Fibroblast of lung (primary cell): Measurements from ENCODE around the gene TTBK2. TPM values are rescaled to one million over a fixed set of nuclear protein-coding genes. Genes with fewer than 3 reads are reported as not detected.

Source experiments
- DNase-seq, 2 donors: peaks; one replicate each; pipeline versions ENCODE4 v3.0.0 to v3.0.0-alpha.2; 2010; ENCODE audit warnings: low read depth in 2 of 2
- H2AFZ ChIP-seq: 2 replicates; pipeline ENCODE4 v1.5.1; 2012; ENCODE audit warnings: low read length, control low read depth, inconsistent platforms
- H3K27ac ChIP-seq: 2 replicates; pipeline ENCODE4 v1.5.1; 2011; ENCODE audit warnings: low read length, control low read depth; ENCODE audit not compliant: insufficient read depth
- H3K27me3 ChIP-seq: 2 replicates; pipeline ENCODE4 v1.5.1; 2011; ENCODE audit warnings: mild to moderate bottlenecking, low read length; ENCODE audit not compliant: control insufficient read depth, insufficient read depth
- H3K36me3 ChIP-seq: 2 replicates; pipeline ENCODE4 v1.5.1; 2011; ENCODE audit warnings: low read length; ENCODE audit not compliant: control insufficient read depth, insufficient read depth
- H3K4me1 ChIP-seq: 2 replicates; pipeline ENCODE4 v1.5.1; 2011; ENCODE audit warnings: low read length; ENCODE audit not compliant: control insufficient read depth, insufficient read depth; ENCODE audit errors: extremely low read depth
- H3K4me2 ChIP-seq: 2 replicates; pipeline ENCODE4 v1.5.1; 2011; ENCODE audit warnings: low read length, control low read depth; ENCODE audit not compliant: insufficient read depth; ENCODE audit errors: extremely low read depth
- H3K4me3 ChIP-seq, 4 experiments: fragments of 200-600 bp in 1 of 4; sonication (generic) in 1 of 4; replicated peaks in 1 of 4; 2 replicates each; pipeline ENCODE4 v1.5.1; 2011 to 2016; ENCODE audit warnings: low read length in 4 of 4, low read depth in 3 of 4, mild to moderate bottlenecking in 3 of 4, control low read depth in 2 of 4, inconsistent platforms in 1 of 4, mixed read lengths in 1 of 4; ENCODE audit not compliant: insufficient read depth in 1 of 4; ENCODE audit errors: control extremely low read depth in 1 of 4
- H3K79me2 ChIP-seq: 2 replicates; pipeline ENCODE4 v1.5.1; 2012; ENCODE audit warnings: mild to moderate bottlenecking, low read length, inconsistent platforms; ENCODE audit not compliant: control insufficient read depth, insufficient read depth
- H3K9ac ChIP-seq: 2 replicates; pipeline ENCODE4 v1.5.1; 2011; ENCODE audit warnings: mild to moderate bottlenecking, low read length, control low read depth; ENCODE audit not compliant: insufficient read depth
- H3K9me3 ChIP-seq: 2 replicates; pipeline ENCODE4 v1.5.1; 2012; ENCODE audit warnings: low read depth, low read length; ENCODE audit not compliant: control insufficient read depth, insufficient read depth
- H4K20me1 ChIP-seq: 2 replicates; pipeline ENCODE4 v1.5.1; 2011; ENCODE audit warnings: low read length; ENCODE audit not compliant: control insufficient read depth, insufficient read depth; ENCODE audit errors: extremely low read depth
- CTCF ChIP-seq, 2 donors: IDR thresholded peaks in 1 of 2; conservative IDR thresholded peaks in 1 of 2; 1 replicate in 1 of 2; 2 replicates in 1 of 2; pipeline ENCODE4 v1.5.1; 2011 to 2012; ENCODE audit warnings: low read length in 2 of 2, control low read depth in 1 of 2, inconsistent platforms in 1 of 2, low read depth in 1 of 2, mild to moderate bottlenecking in 1 of 2
- EZH2 ChIP-seq: IDR thresholded peaks from 2 replicates; pipeline ENCODE4 v1.5.1; 2012; ENCODE audit warnings: low read length, control low read depth, mild to moderate bottlenecking; ENCODE audit errors: missing control alignments
- polyA plus RNA-seq, 2 donors: library from polyadenylated mRNA; depleted of rRNA in 1 of 2; stranded (reverse) in 1 of 2; unstranded in 1 of 2; fragments of >200 nt; gene quantifications; 2 replicates each; pipeline ENCODE4 v1.2.1, GENCODE V29; 2011 to 2012; ENCODE audit warnings: missing spikeins in 1 of 2
- total RNA-seq: library from RNA; depleted of rRNA; stranded (reverse); fragments of >200 nt; gene quantifications from 2 replicates; pipeline ENCODE4 v1.2.1, GENCODE V29; 2014

TTBK2 gene
- total and polyA plus RNA-seq, 2 donors (not counting 1 experiment from before 2014, with no cell fraction given), result 5.6 to 16.2 TPM

GRCh38 chr15:42826251-42826890 lies 94.2 kb downstream of the TTBK2 start:
- DNase-seq, result peak in 1 of 2 donors; percentile 9
- Histone ChIP-seq H3K27ac (no peak overlapping the region), H4K20me1 (no peaks in the 10 kb centered on the region), H3K36me3 (no peaks in the 10 kb centered on the region), H3K4me3 (no peak overlapping the region), H2AFZ (no peak overlapping the region), H3K27me3 (no peaks in the 10 kb centered on the region), H3K9me3 (no peaks in the 10 kb centered on the region), H3K4me2 (no peak overlapping the region), H3K9ac (no peak overlapping the region), H3K79me2 (no peaks in the 10 kb centered on the region), H3K4me1 (no peaks in the 10 kb centered on the region)
- TF ChIP-seq EZH2 (no peak), CTCF (conservative IDR thresholded peaks at IDR 0.05 in 1 of 2, IDR thresholded peaks at IDR 0.05 in 1 of 2; ENCODE audit: low read depth in 1 of 2, low read length in 2 of 2) (no peak)

- H3K4me1 ChIP-seq, result no peaks in the 10 kb centered on the region
- no peaks in the 10 kb centered on the region for H3K27me3 ChIP-seq
- H3K27ac ChIP-seq, result no peak overlapping the region
- H3K36me3 ChIP-seq, result no peaks in the 10 kb centered on the region
- no peaks in the 10 kb centered on the region for H3K9me3 ChIP-seq
- H3K4me3 ChIP-seq, result no peak overlapping the region
- no peak overlapping the region for H2AFZ ChIP-seq
- H3K4me2 ChIP-seq, result no peak overlapping the region
- no peak overlapping the region for H3K9ac ChIP-seq
- H4K20me1 ChIP-seq, result no peaks in the 10 kb centered on the region
- no peak for TF ChIP-seq CTCF (conservative IDR thresholded peaks at IDR 0.05 in 1 of 2, IDR thresholded peaks at IDR 0.05 in 1 of 2; ENCODE audit: low read depth in 1 of 2, low read length in 2 of 2)
- TF ChIP-seq EZH2, result no peak
- no peaks in the 10 kb centered on the region for H3K79me2 ChIP-seq
- no peak for DNase-seq
Observed at GRCh38 chr15:42825599-42825998, 95.0 kb downstream of the TTBK2 start.

GRCh38 chr15:42820811-42821210 lies 99.8 kb downstream of the TTBK2 start:
- H3K4me2 ChIP-seq, result no peak overlapping the region
- H2AFZ ChIP-seq, result no peak overlapping the region
- no peaks in the 10 kb centered on the region for H3K9me3 ChIP-seq
- H3K9ac ChIP-seq, result no peak overlapping the region
- no peaks in the 10 kb centered on the region for H4K20me1 ChIP-seq
- no peak overlapping the region for H3K27ac ChIP-seq
- no peaks in the 10 kb centered on the region for H3K36me3 ChIP-seq
- H3K27me3 ChIP-seq, result no peaks in the 10 kb centered on the region
- H3K4me1 ChIP-seq, result no peaks in the 10 kb centered on the region
- H3K4me3 ChIP-seq, result no peak overlapping the region
- no peak for DNase-seq
- H3K79me2 ChIP-seq, result no peaks in the 10 kb centered on the region
- TF ChIP-seq CTCF (conservative IDR thresholded peaks at IDR 0.05 in 1 of 2, IDR thresholded peaks at IDR 0.05 in 1 of 2; ENCODE audit: low read depth in 1 of 2, low read length in 2 of 2) (no peak), EZH2 (no peak)
